Neural cell (in vitro differentiated cells): ENCODE data around the gene MYO5A. TPM values are rescaled to one million over a fixed set of nuclear protein-coding genes. Genes with fewer than 3 reads are reported as not detected.

Experiments
- H2AFZ ChIP-seq: fragments of 200-600, 300-800 bp; sonication (generic), shearing (Covaris generic); 2 replicates; pipeline ENCODE4 v1.6.0; 2014; ENCODE audit warnings: low read depth, mild to moderate bottlenecking, antibody characterized with exemption, low read length, moderate library complexity
- H3F3A ChIP-seq: fragments of 200-600 bp; shearing (Covaris generic); 2 replicates; pipeline ENCODE4 v1.6.1; 2016; ENCODE audit warnings: mild to moderate bottlenecking, moderate library complexity, mixed read lengths, antibody characterized with exemption, low read length; ENCODE audit not compliant: insufficient read depth, poor library complexity, severe bottlenecking
- H3K27ac ChIP-seq: fragments of 200-600, 300-800 bp; sonication (generic), shearing (Covaris generic); 2 replicates; pipeline ENCODE4 v1.5.1; 2014; ENCODE audit warnings: mild to moderate bottlenecking, low read length, moderate library complexity
- H3K27me3 ChIP-seq: fragments of 300-800, 200-600 bp; sonication (generic), shearing (Covaris generic); 2 replicates; pipeline ENCODE4 v1.6.0; 2014; ENCODE audit warnings: mild to moderate bottlenecking, low read depth, low read length, moderate library complexity; ENCODE audit not compliant: insufficient read depth
- H3K36me3 ChIP-seq: fragments of 300-800, 200-600 bp; sonication (generic), shearing (Covaris generic); 2 replicates; pipeline ENCODE4 v1.5.1; 2014; ENCODE audit warnings: mild to moderate bottlenecking, antibody characterized with exemption, low read length, moderate library complexity; ENCODE audit not compliant: insufficient read depth
- H3K4me2 ChIP-seq: fragments of 300-800, 200-600 bp; sonication (generic), shearing (Covaris generic); 2 replicates; pipeline ENCODE4 v1.6.0; 2014; ENCODE audit warnings: mild to moderate bottlenecking, low read length
- H3K4me3 ChIP-seq: fragments of 300-800, 200-600 bp; sonication (generic), shearing (Covaris generic); 2 replicates; pipeline ENCODE4 v1.5.1; 2014; ENCODE audit warnings: mild to moderate bottlenecking, low read length, moderate library complexity
- H3K79me2 ChIP-seq: fragments of 200-600 bp; shearing (Covaris generic); replicated peaks from 2 replicates; pipeline ENCODE4 v1.6.0; 2014; ENCODE audit warnings: mild to moderate bottlenecking, low read length, moderate library complexity; ENCODE audit not compliant: insufficient read depth
- H3K9ac ChIP-seq: fragments of 300-800, 200-600 bp; sonication (generic), shearing (Covaris generic); 2 replicates; pipeline ENCODE4 v1.6.1; 2016; ENCODE audit warnings: mild to moderate bottlenecking, low read length, mixed read lengths
- H3K9me2 ChIP-seq: fragments of 200-600 bp; shearing (Covaris generic); 2 replicates; pipeline ENCODE4 v1.6.1; 2016; ENCODE audit warnings: mild to moderate bottlenecking, low read length, mixed read lengths; ENCODE audit not compliant: insufficient read depth
- H3K9me3 ChIP-seq: fragments of 200-600, 300-800 bp; sonication (generic), shearing (Covaris generic); 2 replicates; pipeline ENCODE4 v1.6.1; 2016; ENCODE audit warnings: mild to moderate bottlenecking, mixed run types, low read length, moderate library complexity, mixed read lengths
- H4K20me1 ChIP-seq: fragments of 200-600 bp; shearing (Covaris generic); 2 replicates; pipeline ENCODE4 v1.6.1; 2016; ENCODE audit warnings: mild to moderate bottlenecking, mixed run types; ENCODE audit not compliant: insufficient read depth
- EP300 ChIP-seq: fragments of 450-650 bp; conservative IDR thresholded peaks from 2 replicates; pipeline ENCODE4 v1.6.1; 2014; ENCODE audit warnings: antibody characterized with exemption, mild to moderate bottlenecking, moderate library complexity; ENCODE audit not compliant: poor library complexity, severe bottlenecking
- EZH2 ChIP-seq: fragments of 200-600, 300-800 bp; shearing (Covaris generic), sonication (generic); IDR thresholded peaks from 2 replicates; pipeline ENCODE4 v1.6.1; 2014; ENCODE audit warnings: antibody characterized with exemption, low read length, borderline replicate concordance, mild to moderate bottlenecking; ENCODE audit not compliant: insufficient read depth, poor library complexity, severe bottlenecking
- MXI1 ChIP-seq: fragments of 450-650 bp; conservative IDR thresholded peaks from 2 replicates; pipeline ENCODE4 v1.6.1; 2014; ENCODE audit warnings: antibody characterized with exemption, mild to moderate bottlenecking; ENCODE audit not compliant: poor library complexity, severe bottlenecking
- POLR2AphosphoS5 ChIP-seq: IDR thresholded peaks from 2 replicates; pipeline ENCODE4 v1.6.1; 2012
- RAD21 ChIP-seq: fragments of 450-650 bp; conservative IDR thresholded peaks from 2 replicates; pipeline ENCODE4 v1.6.1; 2014; ENCODE audit warnings: antibody characterized with exemption, mild to moderate bottlenecking, moderate library complexity
- SMC3 ChIP-seq: fragments of 450-650 bp; conservative IDR thresholded peaks from 2 replicates; pipeline ENCODE4 v1.6.1; 2014; ENCODE audit warnings: antibody characterized with exemption, mild to moderate bottlenecking, moderate library complexity; ENCODE audit not compliant: poor library complexity
- TAF1 ChIP-seq: IDR thresholded peaks from 2 replicates; pipeline ENCODE4 v1.6.1; 2012; ENCODE audit warnings: low read depth
- polyA plus RNA-seq: library from polyadenylated mRNA; depleted of rRNA; stranded (reverse); fragments of >200 nt; gene quantifications from 2 replicates; pipeline ENCODE4 v1.2.3, GENCODE V29; 2014
- TF ChIP-seq, protein P1 (sequence below): fragments of 450-650 bp; IDR thresholded peaks from 2 replicates; pipeline ENCODE4 v1.5.1; 2014; ENCODE audit warnings: antibody characterized with exemption, mild to moderate bottlenecking, moderate library complexity; ENCODE audit not compliant: poor library complexity, severe bottlenecking
- TF ChIP-seq, protein P2 (sequence below): IDR thresholded peaks from 2 replicates; pipeline ENCODE4 v1.6.1; 2012; ENCODE audit warnings: borderline replicate concordance

MYO5A gene
- polyA plus RNA-seq, 1 donor from 2014 or later = 43.8 TPM

DNA sequence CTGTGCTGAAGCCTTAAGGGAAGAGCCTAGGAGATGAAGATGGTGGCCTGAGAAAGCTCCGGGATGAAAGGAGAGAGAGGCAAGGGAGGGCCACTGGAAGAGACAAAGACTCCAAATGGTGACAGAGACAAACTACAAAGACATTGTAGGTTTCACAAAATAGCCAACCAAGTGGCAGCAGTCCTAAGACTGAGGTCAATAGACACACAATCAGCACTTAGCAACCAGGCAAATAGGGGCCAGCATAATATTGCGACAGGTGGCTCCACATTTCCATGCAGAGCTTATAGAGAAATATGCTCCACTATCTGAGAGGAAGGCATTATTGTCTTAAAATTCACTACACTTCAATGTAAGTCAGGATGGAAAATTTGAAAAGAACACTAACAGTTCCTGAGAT is 211.0 kb downstream of the MYO5A start:
- no peaks in the 10 kb centered on the region for H4K20me1 ChIP-seq
- H3K27me3 ChIP-seq = no peaks in the 10 kb centered on the region
- H3K9me2 ChIP-seq = no peaks in the 10 kb centered on the region
- TF ChIP-seq, protein P1, sequence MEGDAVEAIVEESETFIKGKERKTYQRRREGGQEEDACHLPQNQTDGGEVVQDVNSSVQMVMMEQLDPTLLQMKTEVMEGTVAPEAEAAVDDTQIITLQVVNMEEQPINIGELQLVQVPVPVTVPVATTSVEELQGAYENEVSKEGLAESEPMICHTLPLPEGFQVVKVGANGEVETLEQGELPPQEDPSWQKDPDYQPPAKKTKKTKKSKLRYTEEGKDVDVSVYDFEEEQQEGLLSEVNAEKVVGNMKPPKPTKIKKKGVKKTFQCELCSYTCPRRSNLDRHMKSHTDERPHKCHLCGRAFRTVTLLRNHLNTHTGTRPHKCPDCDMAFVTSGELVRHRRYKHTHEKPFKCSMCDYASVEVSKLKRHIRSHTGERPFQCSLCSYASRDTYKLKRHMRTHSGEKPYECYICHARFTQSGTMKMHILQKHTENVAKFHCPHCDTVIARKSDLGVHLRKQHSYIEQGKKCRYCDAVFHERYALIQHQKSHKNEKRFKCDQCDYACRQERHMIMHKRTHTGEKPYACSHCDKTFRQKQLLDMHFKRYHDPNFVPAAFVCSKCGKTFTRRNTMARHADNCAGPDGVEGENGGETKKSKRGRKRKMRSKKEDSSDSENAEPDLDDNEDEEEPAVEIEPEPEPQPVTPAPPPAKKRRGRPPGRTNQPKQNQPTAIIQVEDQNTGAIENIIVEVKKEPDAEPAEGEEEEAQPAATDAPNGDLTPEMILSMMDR = no peak
- TF ChIP-seq MXI1 (no peak), EP300 (no peak), POLR2AphosphoS5 (no peak), EZH2 (no peak), TAF1 (no peak)
- TF ChIP-seq, protein P2, sequence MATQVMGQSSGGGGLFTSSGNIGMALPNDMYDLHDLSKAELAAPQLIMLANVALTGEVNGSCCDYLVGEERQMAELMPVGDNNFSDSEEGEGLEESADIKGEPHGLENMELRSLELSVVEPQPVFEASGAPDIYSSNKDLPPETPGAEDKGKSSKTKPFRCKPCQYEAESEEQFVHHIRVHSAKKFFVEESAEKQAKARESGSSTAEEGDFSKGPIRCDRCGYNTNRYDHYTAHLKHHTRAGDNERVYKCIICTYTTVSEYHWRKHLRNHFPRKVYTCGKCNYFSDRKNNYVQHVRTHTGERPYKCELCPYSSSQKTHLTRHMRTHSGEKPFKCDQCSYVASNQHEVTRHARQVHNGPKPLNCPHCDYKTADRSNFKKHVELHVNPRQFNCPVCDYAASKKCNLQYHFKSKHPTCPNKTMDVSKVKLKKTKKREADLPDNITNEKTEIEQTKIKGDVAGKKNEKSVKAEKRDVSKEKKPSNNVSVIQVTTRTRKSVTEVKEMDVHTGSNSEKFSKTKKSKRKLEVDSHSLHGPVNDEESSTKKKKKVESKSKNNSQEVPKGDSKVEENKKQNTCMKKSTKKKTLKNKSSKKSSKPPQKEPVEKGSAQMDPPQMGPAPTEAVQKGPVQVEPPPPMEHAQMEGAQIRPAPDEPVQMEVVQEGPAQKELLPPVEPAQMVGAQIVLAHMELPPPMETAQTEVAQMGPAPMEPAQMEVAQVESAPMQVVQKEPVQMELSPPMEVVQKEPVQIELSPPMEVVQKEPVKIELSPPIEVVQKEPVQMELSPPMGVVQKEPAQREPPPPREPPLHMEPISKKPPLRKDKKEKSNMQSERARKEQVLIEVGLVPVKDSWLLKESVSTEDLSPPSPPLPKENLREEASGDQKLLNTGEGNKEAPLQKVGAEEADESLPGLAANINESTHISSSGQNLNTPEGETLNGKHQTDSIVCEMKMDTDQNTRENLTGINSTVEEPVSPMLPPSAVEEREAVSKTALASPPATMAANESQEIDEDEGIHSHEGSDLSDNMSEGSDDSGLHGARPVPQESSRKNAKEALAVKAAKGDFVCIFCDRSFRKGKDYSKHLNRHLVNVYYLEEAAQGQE = no peak
- no peak overlapping the region for H3K9ac ChIP-seq
- no peaks in the 10 kb centered on the region for H3K9me3 ChIP-seq
- H3K4me2 ChIP-seq = no peak overlapping the region
- no peaks in the 10 kb centered on the region for H3K79me2 ChIP-seq
- no peaks in the 10 kb centered on the region for H3F3A ChIP-seq
- H3K4me3 ChIP-seq = no peak overlapping the region
- H2AFZ ChIP-seq = no peak overlapping the region
- peaks cover 20% of the 10 kb centered on the region for H3K36me3 ChIP-seq
- no peak overlapping the region for H3K27ac ChIP-seq

DNA sequence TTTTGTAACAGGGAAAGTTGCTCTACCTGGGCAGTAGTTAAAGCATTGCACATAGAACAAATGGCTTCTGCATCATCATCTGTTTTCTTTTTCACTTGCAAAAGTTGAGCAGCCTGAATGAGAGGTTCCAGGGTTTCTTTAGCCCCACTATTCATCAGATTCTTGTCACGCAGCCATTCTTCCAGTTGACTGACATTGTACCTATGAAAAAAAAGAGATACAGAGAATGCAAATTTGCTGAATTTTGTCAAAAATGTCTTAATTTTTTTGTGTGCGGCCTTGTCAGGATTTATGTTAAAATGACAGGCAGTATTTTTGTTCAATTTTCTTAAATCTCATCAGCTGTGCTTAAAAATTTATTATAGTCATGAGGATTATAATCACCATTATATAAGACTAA is 211.7 kb downstream of the MYO5A start:
- Histone ChIP-seq H3K36me3 (peaks cover 16% of the 10 kb centered on the region), H3K9ac (no peak overlapping the region), H4K20me1 (no peaks in the 10 kb centered on the region), H3K4me3 (no peak overlapping the region), H3K9me2 (no peaks in the 10 kb centered on the region), H3K27ac (no peak overlapping the region), H3K27me3 (no peaks in the 10 kb centered on the region), H2AFZ (no peak overlapping the region), H3K9me3 (no peaks in the 10 kb centered on the region), H3K79me2 (no peaks in the 10 kb centered on the region), H3K4me2 (no peak overlapping the region), H3F3A (no peaks in the 10 kb centered on the region)
- TF ChIP-seq, protein P2 = no peak
- no peak for TF ChIP-seq POLR2AphosphoS5
- TF ChIP-seq, protein P1 = no peak
- TF ChIP-seq RAD21 = no peak
- TF ChIP-seq EP300 = no peak
- TF ChIP-seq EZH2 = no peak
- no peak for TF ChIP-seq MXI1
- no peak for TF ChIP-seq TAF1
- no peak for TF ChIP-seq SMC3
